Measurements from ENCODE around the gene MID1.

MID1 gene

DNA sequence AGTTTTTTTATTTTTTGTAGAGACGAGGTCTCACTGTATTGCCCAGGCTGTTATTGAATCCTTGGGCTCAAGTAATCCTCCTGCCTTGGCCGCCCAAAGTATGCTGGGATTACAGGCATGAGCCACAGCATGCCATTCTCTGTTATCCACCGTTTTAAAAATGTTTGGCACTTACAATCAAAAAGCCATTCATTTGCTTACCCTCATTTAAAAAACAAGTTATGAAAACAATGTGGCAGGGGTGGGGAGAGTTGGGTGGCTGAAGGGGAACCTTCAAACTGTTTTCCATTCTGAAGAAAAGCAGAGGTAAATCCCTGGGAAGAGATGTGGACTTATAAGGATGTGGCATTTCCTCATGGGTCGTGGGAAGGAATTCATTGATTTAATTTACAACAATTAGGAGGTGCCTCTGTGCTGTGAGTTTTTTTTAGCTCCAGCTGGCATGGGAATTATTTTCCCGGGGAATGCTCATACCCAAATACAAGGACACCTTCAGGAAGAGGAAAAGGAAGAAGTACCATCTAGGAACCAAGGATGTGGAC lies 103.5 kb downstream of the MID1 start:
- H3K27ac ChIP-seq (ENCODE audit: low read length) = no peak overlapping the region
- H3K4me1 ChIP-seq (ENCODE audit: low read length) = no peaks in the 10 kb centered on the region
- no peak overlapping the region for H3K9ac ChIP-seq (ENCODE audit: low read length)
- H2AFZ ChIP-seq (ENCODE audit: low read depth, low read length) = no peak overlapping the region
- H3K4me2 ChIP-seq (ENCODE audit: low read length) = no peak overlapping the region
- no peak overlapping the region for H3K4me3 ChIP-seq (ENCODE audit: low read length)
- no peaks in the 10 kb centered on the region for H3K9me3 ChIP-seq (ENCODE audit: insufficient read depth, low read length)
- no peaks in the 10 kb centered on the region for H3K36me3 ChIP-seq (replicated peaks; ENCODE audit: low read depth, low read length)
- no peaks in the 10 kb centered on the region for H4K20me1 ChIP-seq (ENCODE audit: insufficient read depth, low read length)
- no peaks in the 10 kb centered on the region for H3K79me2 ChIP-seq (ENCODE audit: low read length)
- no peaks in the 10 kb centered on the region for H3K27me3 ChIP-seq (ENCODE audit: low read depth, low read length)
- TF ChIP-seq EZH2phosphoT487 (IDR thresholded peaks at IDR 0.05; ENCODE audit: low read depth) = no peak
- TF ChIP-seq, protein P1, sequence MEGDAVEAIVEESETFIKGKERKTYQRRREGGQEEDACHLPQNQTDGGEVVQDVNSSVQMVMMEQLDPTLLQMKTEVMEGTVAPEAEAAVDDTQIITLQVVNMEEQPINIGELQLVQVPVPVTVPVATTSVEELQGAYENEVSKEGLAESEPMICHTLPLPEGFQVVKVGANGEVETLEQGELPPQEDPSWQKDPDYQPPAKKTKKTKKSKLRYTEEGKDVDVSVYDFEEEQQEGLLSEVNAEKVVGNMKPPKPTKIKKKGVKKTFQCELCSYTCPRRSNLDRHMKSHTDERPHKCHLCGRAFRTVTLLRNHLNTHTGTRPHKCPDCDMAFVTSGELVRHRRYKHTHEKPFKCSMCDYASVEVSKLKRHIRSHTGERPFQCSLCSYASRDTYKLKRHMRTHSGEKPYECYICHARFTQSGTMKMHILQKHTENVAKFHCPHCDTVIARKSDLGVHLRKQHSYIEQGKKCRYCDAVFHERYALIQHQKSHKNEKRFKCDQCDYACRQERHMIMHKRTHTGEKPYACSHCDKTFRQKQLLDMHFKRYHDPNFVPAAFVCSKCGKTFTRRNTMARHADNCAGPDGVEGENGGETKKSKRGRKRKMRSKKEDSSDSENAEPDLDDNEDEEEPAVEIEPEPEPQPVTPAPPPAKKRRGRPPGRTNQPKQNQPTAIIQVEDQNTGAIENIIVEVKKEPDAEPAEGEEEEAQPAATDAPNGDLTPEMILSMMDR (IDR thresholded peaks at IDR 0.05; ENCODE audit: low read depth, low read length) = no peak

DNA sequence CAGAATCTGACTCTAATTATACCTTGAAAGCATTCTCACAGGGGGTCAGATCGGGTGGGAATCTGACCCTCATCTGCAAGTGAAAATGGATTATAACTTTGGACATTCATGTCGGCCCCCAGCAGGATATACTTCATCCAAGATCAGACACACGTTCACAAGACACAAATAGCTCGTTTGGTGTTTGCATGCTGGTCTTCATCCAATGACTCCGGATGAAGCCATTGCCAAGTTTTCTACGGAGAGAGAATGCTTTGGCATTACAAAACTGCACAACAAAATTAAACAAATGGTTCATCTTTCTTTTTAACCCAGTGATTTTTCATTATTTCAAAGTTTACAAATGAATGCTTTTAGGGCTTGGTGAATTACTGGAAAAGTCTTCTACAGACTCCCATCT lies 105.5 kb downstream of the MID1 start:
- no peaks in the 10 kb centered on the region for H3K9me3 ChIP-seq (ENCODE audit: insufficient read depth, low read length)
- H3K4me1 ChIP-seq (ENCODE audit: low read length) = no peaks in the 10 kb centered on the region
- H3K79me2 ChIP-seq (ENCODE audit: low read length) = no peaks in the 10 kb centered on the region
- no peaks in the 10 kb centered on the region for H4K20me1 ChIP-seq (ENCODE audit: insufficient read depth, low read length)
- no peaks in the 10 kb centered on the region for H3K27me3 ChIP-seq (ENCODE audit: low read depth, low read length)
- H2AFZ ChIP-seq (ENCODE audit: low read depth, low read length) = no peak overlapping the region
- H3K36me3 ChIP-seq (replicated peaks; ENCODE audit: low read depth, low read length) = no peaks in the 10 kb centered on the region
- no peak overlapping the region for H3K4me2 ChIP-seq (ENCODE audit: low read length)
- H3K4me3 ChIP-seq (ENCODE audit: low read length) = no peak overlapping the region
- H3K9ac ChIP-seq (ENCODE audit: low read length) = no peak overlapping the region
- TF ChIP-seq, protein P1 (IDR thresholded peaks at IDR 0.05; ENCODE audit: low read depth, low read length) = no peak
- TF ChIP-seq EZH2phosphoT487 (IDR thresholded peaks at IDR 0.05; ENCODE audit: low read depth) = no peak
- H3K27ac ChIP-seq (ENCODE audit: low read length) = no peak overlapping the region

DNA sequence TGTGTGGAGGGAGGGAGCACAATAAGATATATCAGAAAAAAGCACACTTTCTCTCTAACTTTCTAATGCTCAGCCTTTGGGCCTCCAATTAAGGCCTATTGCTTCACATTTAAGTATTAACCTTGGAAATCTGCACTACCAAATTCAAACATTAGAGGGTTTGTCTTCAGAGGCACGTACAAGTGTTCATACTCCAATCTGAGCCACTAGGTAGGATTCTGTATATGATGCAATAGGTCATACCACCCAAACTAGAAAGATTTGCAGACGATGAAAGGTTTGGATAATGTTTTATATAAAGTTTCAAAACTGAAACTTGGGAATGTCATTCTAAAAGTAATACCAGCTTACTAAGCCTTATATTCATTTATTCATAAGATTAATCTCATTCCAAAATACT lies 106.4 kb downstream of the MID1 start:
- Histone ChIP-seq H3K79me2 (ENCODE audit: low read length) (no peaks in the 10 kb centered on the region), H3K4me1 (ENCODE audit: low read length) (no peaks in the 10 kb centered on the region), H4K20me1 (ENCODE audit: insufficient read depth, low read length) (no peaks in the 10 kb centered on the region), H3K36me3 (replicated peaks; ENCODE audit: low read depth, low read length) (no peaks in the 10 kb centered on the region), H2AFZ (ENCODE audit: low read depth, low read length) (no peak overlapping the region), H3K27me3 (ENCODE audit: low read depth, low read length) (no peaks in the 10 kb centered on the region), H3K4me3 (ENCODE audit: low read length) (no peak overlapping the region), H3K27ac (ENCODE audit: low read length) (no peak overlapping the region), H3K9ac (ENCODE audit: low read length) (no peak overlapping the region), H3K9me3 (ENCODE audit: insufficient read depth, low read length) (no peaks in the 10 kb centered on the region), H3K4me2 (ENCODE audit: low read length) (no peak overlapping the region)
- TF ChIP-seq, protein P1 (IDR thresholded peaks at IDR 0.05; ENCODE audit: low read depth, low read length) = no peak
- no peak for TF ChIP-seq EZH2phosphoT487 (IDR thresholded peaks at IDR 0.05; ENCODE audit: low read depth)

DNA sequence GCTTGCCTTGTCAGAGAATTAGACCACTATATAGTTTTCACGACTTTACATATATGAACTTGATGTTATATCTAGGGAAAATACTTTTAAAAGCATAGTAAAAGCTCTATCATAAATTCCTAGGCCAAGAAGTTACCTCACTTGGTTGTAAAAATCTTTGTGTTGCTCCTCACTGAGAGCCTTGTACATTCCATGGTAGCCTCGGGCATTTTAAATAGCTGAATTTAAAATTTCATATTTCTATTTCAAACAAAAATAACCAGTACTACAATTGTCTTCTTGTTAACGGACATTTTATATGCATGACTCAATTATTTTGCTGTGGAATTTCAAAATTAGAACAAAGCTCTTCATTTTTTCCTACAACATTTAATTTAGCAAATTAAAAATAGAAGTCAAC lies 107.6 kb downstream of the MID1 start:
- Histone ChIP-seq H3K4me3 (ENCODE audit: low read length) (no peak overlapping the region), H3K36me3 (replicated peaks; ENCODE audit: low read depth, low read length) (no peaks in the 10 kb centered on the region), H3K79me2 (ENCODE audit: low read length) (no peaks in the 10 kb centered on the region), H3K9me3 (ENCODE audit: insufficient read depth, low read length) (no peaks in the 10 kb centered on the region), H3K4me1 (ENCODE audit: low read length) (no peaks in the 10 kb centered on the region), H3K9ac (ENCODE audit: low read length) (no peak overlapping the region), H4K20me1 (ENCODE audit: insufficient read depth, low read length) (no peaks in the 10 kb centered on the region), H2AFZ (ENCODE audit: low read depth, low read length) (no peak overlapping the region), H3K4me2 (ENCODE audit: low read length) (no peak overlapping the region), H3K27me3 (ENCODE audit: low read depth, low read length) (no peaks in the 10 kb centered on the region), H3K27ac (ENCODE audit: low read length) (no peak overlapping the region)
- no peak for TF ChIP-seq EZH2phosphoT487 (IDR thresholded peaks at IDR 0.05; ENCODE audit: low read depth)
- TF ChIP-seq, protein P1 (IDR thresholded peaks at IDR 0.05; ENCODE audit: low read depth, low read length) = no peak
